Ascending aorta (tissue), 2 donors: ENCODE data around the gene EN2. TPM values are rescaled to one million over a fixed set of nuclear protein-coding genes. Genes with fewer than 3 reads are reported as not detected.

Experiments used
- DNase-seq, 2 donors: peaks; one replicate each; pipeline ENCODE4 v3.0.0-alpha.2; 2019; ENCODE audit warnings: low spot score in 2 of 2
- H3K27ac ChIP-seq, 2 donors: fragments of 200-600 bp; sonication (generic); one replicate each; pipeline ENCODE4 v1.5.1; 2016 to 2017; ENCODE audit warnings: mild to moderate bottlenecking in 1 of 2
- H3K27me3 ChIP-seq: fragments of 200-600 bp; sonication (generic); one replicate; pipeline ENCODE4 v1.5.1; 2017
- H3K36me3 ChIP-seq, 2 donors: fragments of 200-600 bp; sonication (generic); one replicate each; pipeline ENCODE4 v1.5.1; 2016
- H3K4me1 ChIP-seq, 2 donors: fragments of 200-600 bp; sonication (generic); one replicate each; pipeline ENCODE4 v1.5.1; 2016 to 2017; ENCODE audit warnings: mild to moderate bottlenecking in 1 of 2
- H3K4me3 ChIP-seq, 2 donors: fragments of 200-600 bp; sonication (generic); one replicate each; pipeline ENCODE4 v1.5.1; 2016 to 2017; ENCODE audit warnings: mild to moderate bottlenecking in 1 of 2
- H3K9me3 ChIP-seq, 2 donors: fragments of 200-600 bp; sonication (generic); one replicate each; pipeline ENCODE4 v1.5.1; 2016
- intact Hi-C: fragments of 100-400 bp; cut with DNase I; formaldehyde crosslinking; loops from one replicate; pipeline ENCODE4 v1.15.1; 2023
- total RNA-seq: library from RNA; depleted of rRNA; stranded (reverse); fragments of >200 nt; gene quantifications from one replicate; pipeline ENCODE4 v1.1.0, GENCODE V29; 2016
- TF ChIP-seq, protein P1 (sequence below), 3 experiments: fragments of 200-600 bp in 2 of 3; fragments of 450-650 bp in 1 of 3; sonication (generic) in 2 of 3; IDR thresholded peaks; one replicate each; pipeline ENCODE4 v1.5.1; 2016 to 2019; ENCODE audit warnings: antibody characterized with exemption in 3 of 3, mild to moderate bottlenecking in 1 of 3, moderate library complexity in 1 of 3

The EN2 gene
- total RNA-seq, 1 donor from 2014 or later, result not detected

DNA sequence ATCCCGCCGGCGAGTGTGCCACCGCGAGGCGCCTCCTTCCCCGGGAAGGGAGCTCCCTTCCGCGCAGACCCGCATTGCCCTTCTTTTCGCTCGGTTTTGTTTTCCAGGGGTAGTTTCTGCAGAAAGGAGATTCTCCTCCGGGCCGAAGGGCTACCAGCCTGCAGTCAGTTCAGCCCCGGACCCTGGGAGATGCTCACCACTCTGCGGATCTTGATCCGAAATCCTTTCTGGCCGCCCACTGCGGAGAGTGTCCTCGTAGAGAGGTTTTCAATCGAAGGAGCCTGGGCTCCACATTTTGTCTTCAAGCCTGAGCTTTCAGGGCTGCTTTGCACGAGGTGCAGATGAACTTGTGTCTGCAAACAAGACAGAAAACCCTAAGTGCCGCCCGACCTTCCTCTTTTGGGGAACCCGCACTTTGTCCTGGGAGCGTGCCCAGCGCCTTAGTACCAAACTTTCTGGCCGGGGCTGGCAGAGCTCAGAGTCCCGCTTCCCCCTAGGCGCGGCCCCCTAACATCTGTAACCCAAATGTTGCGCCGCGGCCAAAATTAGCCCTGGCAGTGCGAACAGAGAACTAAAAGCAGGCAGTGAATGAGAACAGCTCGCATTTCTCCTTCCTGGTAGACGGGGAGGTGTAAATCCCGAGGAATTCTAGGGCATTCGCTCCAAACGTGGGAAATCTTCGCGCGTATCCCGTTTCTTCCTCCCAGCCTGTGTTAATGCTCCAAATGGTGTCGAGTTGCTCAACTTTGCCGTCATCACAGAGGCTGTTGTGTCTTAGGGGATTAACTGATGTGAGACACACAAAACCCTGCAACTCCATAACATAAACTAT is 6.7 kb upstream of the EN2 start:
- DNase-seq, result no peak
- TF ChIP-seq, protein P1, sequence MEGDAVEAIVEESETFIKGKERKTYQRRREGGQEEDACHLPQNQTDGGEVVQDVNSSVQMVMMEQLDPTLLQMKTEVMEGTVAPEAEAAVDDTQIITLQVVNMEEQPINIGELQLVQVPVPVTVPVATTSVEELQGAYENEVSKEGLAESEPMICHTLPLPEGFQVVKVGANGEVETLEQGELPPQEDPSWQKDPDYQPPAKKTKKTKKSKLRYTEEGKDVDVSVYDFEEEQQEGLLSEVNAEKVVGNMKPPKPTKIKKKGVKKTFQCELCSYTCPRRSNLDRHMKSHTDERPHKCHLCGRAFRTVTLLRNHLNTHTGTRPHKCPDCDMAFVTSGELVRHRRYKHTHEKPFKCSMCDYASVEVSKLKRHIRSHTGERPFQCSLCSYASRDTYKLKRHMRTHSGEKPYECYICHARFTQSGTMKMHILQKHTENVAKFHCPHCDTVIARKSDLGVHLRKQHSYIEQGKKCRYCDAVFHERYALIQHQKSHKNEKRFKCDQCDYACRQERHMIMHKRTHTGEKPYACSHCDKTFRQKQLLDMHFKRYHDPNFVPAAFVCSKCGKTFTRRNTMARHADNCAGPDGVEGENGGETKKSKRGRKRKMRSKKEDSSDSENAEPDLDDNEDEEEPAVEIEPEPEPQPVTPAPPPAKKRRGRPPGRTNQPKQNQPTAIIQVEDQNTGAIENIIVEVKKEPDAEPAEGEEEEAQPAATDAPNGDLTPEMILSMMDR (IDR thresholded peaks at IDR 0.05), result no peak
- H3K9me3 ChIP-seq, result no peaks in the 10 kb centered on the region
- no peak overlapping the region for H3K4me3 ChIP-seq
- intact Hi-C loops, result no loop called here
- peaks cover 0 to 7% of the 10 kb centered on the region in 2 donors for H3K4me1 ChIP-seq
- no peak overlapping the region for H3K27ac ChIP-seq
- H3K36me3 ChIP-seq, result no peaks in the 10 kb centered on the region
- peaks cover 23% of the 10 kb centered on the region for H3K27me3 ChIP-seq

DNA sequence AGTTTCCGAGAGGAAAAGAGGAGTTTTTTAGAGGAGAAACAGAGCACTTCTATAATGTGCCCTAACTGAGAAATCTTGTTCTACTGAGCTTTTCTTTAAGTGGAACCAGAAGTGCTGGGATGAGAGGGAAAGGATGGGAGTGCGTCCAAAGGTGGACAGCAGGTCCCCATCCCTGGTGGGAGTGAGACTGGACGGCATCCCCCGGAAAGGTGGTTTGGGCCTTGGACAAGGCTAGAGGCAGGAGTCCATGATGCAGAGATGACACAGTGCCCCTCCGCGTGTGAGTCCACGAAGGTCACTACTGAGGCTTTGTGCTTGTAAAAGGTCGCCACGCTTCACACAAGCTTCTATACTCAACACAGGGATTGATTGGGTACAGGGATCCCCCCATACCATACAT is 6.1 kb upstream of the EN2 start:
- Histone ChIP-seq H3K9me3 (no peaks in the 10 kb centered on the region), H3K27me3 (peaks cover 23% of the 10 kb centered on the region), H3K4me3 (no peak overlapping the region), H3K27ac (no peak overlapping the region), H3K4me1 (peaks cover 2 to 11% of the 10 kb centered on the region in 2 donors), H3K36me3 (no peaks in the 10 kb centered on the region)
- intact Hi-C loops, result no loop called here
- DNase-seq, result no peak
- TF ChIP-seq, protein P1 (IDR thresholded peaks at IDR 0.05), result no peak

DNA sequence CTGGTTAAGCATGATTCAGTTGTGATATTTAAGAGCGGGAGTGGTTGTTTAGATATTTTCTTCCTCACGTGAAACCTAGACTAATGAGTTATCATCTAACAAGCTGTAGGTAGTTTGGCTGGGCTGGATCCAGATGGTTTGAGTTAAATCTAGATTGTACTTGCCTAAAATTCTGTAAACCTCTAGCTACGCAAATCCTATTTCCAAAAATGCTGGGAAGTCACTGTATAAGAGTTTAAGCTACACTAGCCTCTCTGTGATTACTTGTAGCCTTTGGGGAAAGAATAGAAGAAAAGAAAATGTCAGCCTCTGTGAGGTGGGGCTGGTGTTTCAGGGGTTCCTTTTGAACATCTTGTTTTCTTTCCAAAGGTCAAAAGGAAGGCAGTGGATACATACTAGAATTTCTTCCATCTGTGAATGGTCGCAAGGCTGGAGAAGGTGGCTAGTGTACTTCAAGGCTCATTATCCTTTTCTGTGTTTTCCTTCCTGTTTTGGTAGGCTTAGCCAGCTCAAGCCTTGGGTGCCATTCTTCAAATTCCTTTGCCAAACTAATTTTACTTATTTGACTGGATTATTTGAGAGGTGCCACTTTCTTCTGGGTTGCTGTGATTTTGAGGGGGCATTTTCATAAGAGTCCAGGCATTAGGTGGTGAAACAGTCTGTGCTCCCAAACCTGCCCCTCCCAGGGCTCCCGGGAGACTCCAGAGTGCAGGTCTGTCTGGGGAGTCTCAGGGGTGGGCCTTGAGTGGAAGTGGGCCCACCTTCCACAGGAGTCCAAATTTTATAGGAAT is 5.2 kb upstream of the EN2 start:
- H3K4me1 ChIP-seq, result peaks cover 6 to 15% of the 10 kb centered on the region in 2 donors
- intact Hi-C loops, result no loop called here
- TF ChIP-seq, protein P1 (IDR thresholded peaks at IDR 0.05), result no peak

DNA sequence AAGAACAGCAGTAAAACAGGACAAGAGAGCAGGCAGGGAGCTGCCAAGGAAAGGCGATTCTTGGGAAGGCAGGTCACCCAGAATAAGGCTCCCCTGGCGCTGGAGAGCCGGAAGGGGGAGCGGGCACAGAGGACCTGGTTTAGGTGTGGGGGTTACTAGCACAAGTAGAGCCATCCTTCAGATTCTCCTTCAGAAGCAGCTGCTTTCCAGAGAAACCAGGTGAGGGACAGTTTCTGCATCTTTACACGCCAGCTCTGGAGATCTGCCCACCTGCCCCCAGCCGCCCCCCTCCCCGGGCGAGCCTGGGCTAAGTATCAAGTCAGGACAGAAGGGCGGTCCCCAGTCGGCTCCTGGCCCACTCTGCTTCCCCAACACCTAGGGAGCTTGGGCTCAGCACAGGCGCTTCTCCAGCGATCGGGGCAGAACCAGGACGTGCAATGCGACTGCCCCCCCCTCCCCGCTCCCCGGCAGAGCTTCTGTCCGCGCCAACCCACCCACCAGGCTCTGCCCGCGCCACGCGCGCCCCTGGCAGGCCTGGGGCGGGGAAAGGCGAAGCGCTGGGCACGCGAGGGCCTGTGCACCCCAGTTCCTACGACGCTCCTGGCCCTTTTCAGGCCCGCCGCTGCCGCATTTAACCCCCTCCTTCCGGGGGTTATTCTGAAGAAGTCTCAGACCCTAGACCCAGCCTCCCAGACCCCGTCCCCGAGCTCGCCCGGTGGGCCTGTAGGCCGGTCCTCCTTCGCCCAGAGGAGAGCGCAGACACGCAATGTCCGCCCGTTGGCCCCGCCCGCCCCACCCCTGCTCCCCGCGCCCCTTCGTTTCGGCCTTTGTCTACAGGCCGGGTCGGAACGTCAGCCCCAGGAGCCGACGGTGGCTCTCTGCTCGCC is 4.4 kb upstream of the EN2 start:
- Histone ChIP-seq H3K4me3 (peak overlapping the region; percentile 10 to 39), H3K27ac (no peak overlapping the region), H3K27me3 (peaks cover 31% of the 10 kb centered on the region), H3K9me3 (no peaks in the 10 kb centered on the region), H3K36me3 (no peaks in the 10 kb centered on the region), H3K4me1 (peaks cover 14 to 15% of the 10 kb centered on the region in 2 donors)
- DNase-seq, result no peak
- TF ChIP-seq, protein P1 (IDR thresholded peaks at IDR 0.05), result no peak
- intact Hi-C loops, result no loop called here

More for the DNA sequence above, 5.2 kb upstream of the EN2 start:
- Histone ChIP-seq H3K9me3 (no peaks in the 10 kb centered on the region), H3K27me3 (peaks cover 23% of the 10 kb centered on the region), H3K27ac (no peak overlapping the region), H3K4me3 (no peak overlapping the region), H3K36me3 (no peaks in the 10 kb centered on the region)
- no peak for DNase-seq
